Stimulated activated CD4-positive, alpha-beta T cell treated with anti-CD3 and anti-CD28 coated beads, TNF-alpha, amount 100 ng/mL, for 48 hours (primary cell): Measurements from ENCODE around the gene STAMBP.

ENCODE experiments used
- DNase-seq, 3 donors: peaks; one replicate each; pipeline ENCODE4 v3.0.0-alpha.2; 2020; ENCODE audit warnings: low read depth in 3 of 3

STAMBP gene

GRCh38 chr2:73904952-73905351 is 76.2 kb downstream of the STAMBP start:
- DNase-seq: no peak

- DNase-seq: no peak
Measured at GRCh38 chr2:73906847-73907505, 78.2 kb downstream of the STAMBP start.

GRCh38 chr2:73907840-73908452 is 79.2 kb downstream of the STAMBP start:
- no peak for DNase-seq

GRCh38 chr2:73908689-73909652 is 80.2 kb downstream of the STAMBP start:
- DNase-seq: no peak

GRCh38 chr2:73910873-73911547 is 82.2 kb downstream of the STAMBP start:
- DNase-seq: no peak

GRCh38 chr2:73911548-73912208 is 82.9 kb downstream of the STAMBP start:
- DNase-seq: no peak

GRCh38 chr2:73913414-73914054 is 84.8 kb downstream of the STAMBP start:
- DNase-seq: no peak

GRCh38 chr2:73914667-73915066 is 85.9 kb downstream of the STAMBP start:
- DNase-seq: no peak

- no peak for DNase-seq
Measured at GRCh38 chr2:73915437-73915993, 86.8 kb downstream of the STAMBP start.

- DNase-seq: no peak
Measured at GRCh38 chr2:73916666-73917065, 87.9 kb downstream of the STAMBP start.

- no peak for DNase-seq
Measured at GRCh38 chr2:73917296-73917695, 88.5 kb downstream of the STAMBP start.

- DNase-seq: no peak
Measured at GRCh38 chr2:73917696-73918207, 89.0 kb downstream of the STAMBP start.

GRCh38 chr2:73918856-73919255 is 90.1 kb downstream of the STAMBP start:
- DNase-seq: no peak

GRCh38 chr2:73919596-73920228 is 91.0 kb downstream of the STAMBP start:
- DNase-seq: no peak

GRCh38 chr2:73920577-73921545 is 92.1 kb downstream of the STAMBP start:
- no peak for DNase-seq

GRCh38 chr2:73921581-73921980 is 92.8 kb downstream of the STAMBP start:
- DNase-seq: no peak

GRCh38 chr2:73922681-73923080 is 93.9 kb downstream of the STAMBP start:
- no peak for DNase-seq
